Sciatic nerve (tissue), 2 donors: ENCODE data around the gene CABLES2. TPM values are rescaled to one million over a fixed set of nuclear protein-coding genes. Genes with fewer than 3 reads are reported as not detected.
"Not testable (repeated sequence)": the region's sequence is repeated elsewhere in the genome, so short reads cannot be mapped to it uniquely, and the experiment has no call there.

Source experiments
- ATAC-seq: fragments of 200-7000 bp; cut with Tn5 transposase; one replicate; pipeline ENCODE4 v1.9.1; 2020; ENCODE audit warnings: mild to moderate bottlenecking, moderate library complexity
- DNase-seq: peaks from one replicate; pipeline ENCODE4 v3.0.0-alpha.2; 2020; ENCODE audit warnings: low spot score
- intact Hi-C: fragments of 100-400 bp; cut with DNase I; formaldehyde crosslinking; loops from one replicate; pipeline ENCODE4 v1.14.2; 2022
- total RNA-seq: library from RNA; stranded (reverse); fragmentation: NEBNext Ultra II Directional; extraction: Animal tissue kit (Norgen Biotek cat#: 25700); gene quantifications from one replicate; pipeline ENCODE4 v1.2.1, GENCODE V29; 2021
- donor health status: DM: no; HTN: no; CAD: no.
- donor health status: DM: no; HTN: no; CAD: no.

Gene CABLES2
- total RNA-seq, 1 donor from 2014 or later: 4.5 TPM

DNA sequence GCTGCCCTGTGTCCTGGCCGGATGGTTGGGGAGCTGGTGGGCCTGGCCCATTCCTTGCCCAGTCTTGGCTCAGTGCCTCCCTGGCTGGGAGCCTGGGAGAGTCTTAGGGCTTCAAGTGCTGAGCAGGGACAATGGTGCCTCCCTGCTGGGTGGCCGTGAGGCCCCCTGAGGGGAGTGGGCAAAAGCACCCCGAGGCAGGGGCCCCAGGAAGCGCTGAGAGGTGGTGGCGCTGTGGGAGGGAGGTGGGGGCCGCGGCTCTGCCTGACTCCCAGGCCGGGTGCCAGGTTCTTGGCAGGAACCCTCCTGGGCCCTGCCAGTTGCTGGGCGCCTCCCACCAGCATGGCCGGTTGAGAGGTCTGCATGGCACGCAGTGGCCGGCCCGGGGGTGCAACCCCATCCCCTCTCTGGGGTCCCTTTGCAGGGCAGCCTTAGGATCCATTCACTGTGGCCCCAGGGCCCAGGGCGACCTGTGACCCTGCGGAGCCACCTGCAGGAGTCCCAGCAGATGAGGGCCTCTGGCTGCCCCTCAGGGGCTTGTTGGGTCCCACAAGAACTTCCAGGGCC is 29.4 kb downstream of the CABLES2 start:
- no peak for ATAC-seq
- intact Hi-C loops: no loop called here
- DNase-seq: no peak

DNA sequence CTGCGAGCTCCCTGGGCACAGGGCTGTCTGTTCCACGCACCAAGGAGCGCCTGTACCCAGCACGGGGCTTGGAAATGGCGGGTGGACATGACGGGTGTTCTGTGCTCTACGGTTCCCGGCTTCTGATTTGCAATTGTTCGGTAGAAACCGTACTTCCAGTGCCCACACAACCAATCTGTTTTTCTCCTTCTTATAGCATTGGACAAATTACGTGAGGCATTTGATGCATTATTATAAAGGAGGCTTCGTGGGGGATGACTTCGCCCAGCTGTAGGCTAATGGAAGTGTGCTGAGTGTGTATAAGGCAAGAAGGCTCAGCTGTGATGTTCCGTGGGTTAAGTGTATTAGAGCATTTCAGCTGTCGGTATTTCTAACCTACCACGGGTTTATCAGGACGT is 30.0 kb downstream of the CABLES2 start:
- intact Hi-C loops: no loop called here
- DNase-seq (no peak), ATAC-seq (no peak)

DNA sequence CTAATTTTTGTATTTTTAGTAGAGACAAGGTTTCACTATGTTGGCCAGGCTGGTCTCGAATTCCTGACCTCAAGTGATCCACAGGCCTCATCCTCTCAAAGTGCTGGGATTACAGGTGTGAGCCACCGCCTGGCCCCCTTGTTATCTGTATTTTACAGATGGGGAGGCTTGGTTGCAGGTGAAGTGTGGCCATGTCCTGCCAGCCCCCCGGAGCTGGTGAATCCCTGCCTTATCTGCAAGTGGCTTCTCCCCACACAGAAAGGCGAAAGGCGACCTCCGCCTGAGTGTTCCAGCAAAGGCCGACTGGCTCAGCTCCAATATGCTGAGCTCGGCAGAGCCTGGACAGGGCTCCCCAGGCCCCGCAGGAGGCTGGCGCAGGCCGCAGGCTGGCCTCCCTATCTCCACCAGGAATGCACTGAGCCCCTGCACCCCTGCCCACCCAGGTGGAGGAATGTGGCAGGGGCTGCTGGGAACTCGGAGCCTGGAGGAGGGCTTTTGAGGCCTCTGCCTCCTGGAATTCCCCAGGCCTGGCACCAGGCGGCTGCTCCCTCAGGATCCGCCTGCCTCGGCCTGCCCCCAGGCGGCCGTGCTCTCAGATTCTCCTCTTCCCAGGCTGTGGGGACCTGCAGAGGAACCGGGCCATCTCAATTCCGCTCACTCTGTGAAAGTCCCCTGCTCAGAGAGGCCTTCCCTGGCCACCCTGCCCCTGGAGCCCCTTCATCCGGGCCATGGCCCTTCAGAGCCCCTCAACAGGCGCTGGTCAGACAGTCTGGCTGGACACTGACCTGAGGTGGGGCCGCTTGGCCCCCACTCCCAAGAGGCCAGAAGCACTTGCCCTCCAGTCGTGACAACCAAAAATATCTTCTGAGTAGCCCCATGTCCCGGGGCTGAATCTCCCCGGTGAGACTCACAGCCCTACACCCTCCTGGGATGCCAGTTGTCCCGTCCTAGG is 30.7 kb downstream of the CABLES2 start:
- ATAC-seq: peak; percentile 51
- intact Hi-C loops: no loop called here
- no peak for DNase-seq

GRCh38 chr20:62374331-62375152 is 32.5 kb downstream of the CABLES2 start:
- intact Hi-C loops: no loop called here
- DNase-seq: no peak
- no peak for ATAC-seq

DNA sequence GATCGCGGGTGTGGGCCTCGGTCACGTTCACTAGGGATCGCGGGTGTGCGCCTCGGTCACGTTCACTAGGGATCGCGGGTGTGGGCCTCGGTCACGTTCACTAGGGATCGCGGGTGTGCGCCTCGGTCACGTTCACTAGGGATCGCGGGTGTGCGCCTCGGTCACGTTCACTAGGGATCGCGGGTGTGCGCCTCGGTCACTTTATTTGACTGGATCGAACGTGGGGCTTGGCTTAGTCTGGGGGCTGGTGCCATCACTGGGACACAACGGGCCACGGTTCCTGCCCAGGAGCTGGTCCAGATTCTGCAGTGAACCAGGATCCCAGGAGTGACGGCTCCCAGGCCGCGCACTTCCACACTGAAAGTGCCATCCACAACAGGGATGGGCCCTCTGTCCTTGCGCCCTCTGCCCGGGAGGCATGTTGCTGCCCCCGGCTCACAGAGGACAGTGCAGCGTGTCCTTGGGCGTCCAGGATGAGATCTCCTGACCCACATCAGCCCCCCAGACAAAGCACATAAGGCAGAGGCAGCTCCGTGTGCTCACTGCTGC is 33.4 kb downstream of the CABLES2 start:
- DNase-seq, ATAC-seq, intact Hi-C loops: not testable (repeated sequence)

- intact Hi-C loops: no loop called here
- ATAC-seq: no peak
Measured at GRCh38 chr20:62372042-62372993, 34.8 kb downstream of the CABLES2 start.

DNA sequence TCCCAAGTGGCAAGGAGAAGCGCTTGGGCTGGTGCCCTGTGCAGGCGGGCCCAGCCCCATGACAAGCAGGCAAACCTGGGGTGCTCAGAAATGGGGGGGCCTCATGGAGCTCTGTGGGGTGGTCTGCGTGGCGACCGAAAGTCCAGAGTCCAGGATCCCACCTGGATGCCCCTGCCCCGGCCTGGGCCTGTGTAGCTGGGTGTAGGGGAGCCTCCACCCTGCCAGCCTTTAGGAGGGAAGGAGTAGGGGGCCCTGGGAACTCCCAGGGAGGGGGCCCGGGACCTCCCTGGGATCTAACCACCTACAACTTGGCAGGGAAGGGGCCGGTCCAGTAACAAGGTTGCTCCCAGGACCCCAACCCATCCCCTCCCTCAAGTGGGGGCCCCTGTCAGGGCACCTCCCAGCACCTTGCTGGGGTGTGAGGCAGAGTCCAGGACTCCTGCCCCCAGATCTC is 35.5 kb downstream of the CABLES2 start:
- no peak for ATAC-seq
- DNase-seq: no peak
- intact Hi-C loops: no loop called here

More at GRCh38 chr20:62372042-62372993, 34.8 kb downstream of the CABLES2 start:
- DNase-seq: no peak

DNA sequence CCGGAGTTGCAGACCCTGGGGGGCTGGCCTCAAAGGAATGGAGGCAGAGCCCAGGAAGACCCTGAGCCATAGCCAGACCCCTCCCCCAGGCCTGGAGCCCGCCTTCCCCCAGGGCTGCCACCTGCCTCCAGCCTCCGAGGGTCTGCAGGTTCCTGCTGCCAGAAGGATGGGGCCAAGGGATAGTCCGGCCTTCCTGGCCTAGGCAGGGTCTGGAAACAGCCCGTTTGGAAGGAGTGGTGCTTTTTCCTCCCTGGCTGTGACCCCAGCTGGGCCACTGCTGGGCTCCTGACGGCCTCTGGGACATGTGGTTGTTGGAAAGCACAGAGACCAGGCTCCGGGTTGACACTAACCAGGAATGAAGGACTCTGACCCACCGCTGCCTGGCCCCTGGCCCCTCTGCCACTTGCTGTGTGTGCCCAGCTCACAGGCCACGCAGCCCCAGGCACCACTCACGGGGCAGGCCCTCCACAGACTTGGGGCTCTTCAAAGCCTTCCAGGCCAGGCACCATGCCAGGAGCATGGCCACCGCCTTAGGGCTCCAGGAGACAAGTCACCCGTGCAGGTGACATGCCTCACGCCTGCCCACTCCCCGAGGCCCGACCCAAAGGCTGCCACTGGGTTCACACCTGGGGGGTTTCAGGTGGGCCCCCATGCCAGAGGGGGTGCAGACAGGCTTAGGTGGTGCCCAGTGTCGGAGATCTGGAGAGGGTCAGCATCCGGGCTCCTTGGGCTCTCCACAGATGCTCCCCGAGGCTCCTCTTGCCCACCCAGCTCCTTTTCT is 36.1 kb downstream of the CABLES2 start:
- ATAC-seq: no peak
- no peak for DNase-seq
- intact Hi-C loops: no loop called here

DNA sequence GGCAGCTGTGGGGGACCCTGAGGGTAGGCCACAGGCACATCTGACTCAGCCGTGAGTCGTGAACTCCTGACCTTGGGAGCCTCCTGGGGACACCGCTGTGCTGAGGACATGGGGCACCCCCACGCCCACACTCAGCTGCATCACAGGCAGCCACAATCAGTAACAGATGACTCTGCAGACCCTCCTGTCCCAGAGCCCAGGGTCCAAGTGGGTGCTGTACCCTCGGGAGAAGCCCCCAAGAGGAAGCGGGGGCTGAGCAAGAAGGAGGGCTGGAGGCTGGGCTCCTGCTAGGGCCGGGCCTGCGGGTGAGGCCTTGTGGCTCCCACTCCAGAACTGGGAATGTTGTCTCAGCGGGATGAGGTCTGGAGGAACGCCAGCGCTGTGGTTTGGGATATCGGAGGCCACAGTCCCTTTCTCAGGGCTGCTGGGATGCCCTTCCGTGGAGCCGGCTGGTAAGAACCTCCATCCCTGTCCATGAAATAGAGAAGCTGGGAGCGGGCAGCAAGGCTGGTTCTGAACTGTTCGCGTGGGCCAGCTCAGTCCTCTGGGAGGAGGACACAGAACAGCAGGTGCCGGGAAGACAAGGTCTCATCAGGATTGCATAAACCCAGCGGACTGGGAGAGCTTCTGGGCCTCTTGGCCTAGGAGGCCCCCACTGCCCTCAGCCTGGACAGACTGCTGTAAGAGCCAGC is 36.8 kb downstream of the CABLES2 start:
- intact Hi-C loops: no loop called here

DNA sequence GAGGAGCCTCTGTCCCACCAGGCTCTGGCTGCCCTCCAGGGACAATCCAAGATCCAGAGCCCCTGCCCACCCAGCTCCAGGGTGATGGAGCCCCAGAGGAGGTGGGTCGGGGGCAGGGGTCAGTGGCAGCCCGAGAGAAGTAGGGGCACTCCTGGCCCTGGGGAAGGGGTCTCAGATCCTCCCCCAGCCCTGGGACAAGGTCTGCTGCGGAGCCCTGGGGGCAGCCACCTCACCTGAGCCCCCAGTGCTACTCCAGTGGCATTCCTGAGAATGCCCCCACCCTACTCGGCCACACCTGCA is 37.3 kb downstream of the CABLES2 start:
- DNase-seq: no peak
- intact Hi-C loops: no loop called here
- ATAC-seq: no peak

More for the DNA sequence above, 36.8 kb downstream of the CABLES2 start:
- ATAC-seq: peak; percentile 9
- no peak for DNase-seq

- intact Hi-C loops: no loop called here
- ATAC-seq (peak; percentile 11), DNase-seq (no peak)
Measured at GRCh38 chr20:62368976-62369814, 37.9 kb downstream of the CABLES2 start.

DNA sequence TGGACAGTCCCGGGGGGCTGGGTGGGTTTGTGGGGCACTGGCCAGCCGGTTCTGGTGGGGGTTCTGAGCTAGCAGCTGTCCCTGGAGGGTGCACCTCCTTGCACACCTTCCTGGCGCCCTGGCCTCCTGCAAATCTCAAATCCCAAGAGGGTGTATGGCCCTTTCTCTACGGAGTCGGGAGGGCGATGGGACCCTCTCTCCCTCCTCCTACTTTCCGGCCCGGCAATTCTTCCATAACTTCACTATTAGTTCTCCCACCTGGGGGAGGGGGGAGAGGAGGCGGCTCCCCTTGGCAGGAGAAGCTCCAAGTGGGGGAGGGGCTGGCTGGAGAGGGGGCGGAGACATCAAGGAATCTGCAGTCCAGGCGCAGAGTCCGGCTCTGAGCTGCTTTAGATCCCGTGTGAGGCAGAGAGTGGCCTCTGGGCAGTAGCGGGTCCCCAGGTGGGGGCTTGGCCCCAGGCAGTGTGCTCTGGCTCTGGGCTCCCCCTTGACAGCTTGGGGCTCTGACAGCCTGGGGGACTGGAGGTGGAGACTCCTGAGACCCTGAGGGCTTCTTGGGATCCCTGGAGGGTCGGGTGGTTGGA is 38.6 kb downstream of the CABLES2 start:
- intact Hi-C loops: no loop called here
- no peak for DNase-seq
- ATAC-seq: no peak

DNA sequence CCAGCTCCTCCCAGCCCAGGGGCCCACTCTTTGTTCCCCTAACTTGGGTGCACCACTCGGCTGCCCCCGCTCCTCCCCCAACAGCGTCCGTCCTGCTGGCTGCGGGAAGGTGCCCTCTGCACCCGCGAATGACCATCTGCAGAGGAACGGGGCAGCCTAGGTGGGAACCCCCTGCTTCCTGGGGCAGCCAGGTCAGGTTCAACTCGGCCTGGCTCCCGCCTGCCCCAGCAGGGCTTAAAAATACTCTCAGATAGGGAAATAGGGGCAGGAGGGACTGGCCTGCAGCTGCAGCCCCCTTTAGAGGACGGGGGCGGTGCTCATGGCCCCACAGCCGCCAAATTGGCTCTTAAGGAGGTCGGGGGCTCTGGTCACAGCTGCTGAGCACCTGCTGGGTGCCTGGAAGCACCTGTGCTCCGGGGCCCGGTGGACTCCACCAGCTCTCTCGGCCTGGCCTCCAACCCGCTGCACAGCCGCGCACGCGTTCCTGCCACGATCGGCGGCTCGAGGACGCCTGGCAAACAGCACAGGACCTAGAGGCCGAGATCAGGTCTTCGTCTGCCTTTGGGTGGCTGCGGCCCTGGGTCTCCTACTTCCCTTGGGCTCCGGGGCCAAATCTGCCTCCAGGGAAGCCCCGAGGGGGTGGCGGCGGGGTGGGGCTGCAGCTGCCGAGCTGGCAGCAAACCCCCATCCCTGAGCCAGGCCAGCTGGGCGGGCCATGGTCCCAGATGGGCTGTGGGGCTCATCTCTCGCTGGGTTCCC is 39.3 kb downstream of the CABLES2 start:
- intact Hi-C loops: no loop called here
- peak; percentile 7 for ATAC-seq
- no peak for DNase-seq

GRCh38 chr20:62367136-62367632 is 39.9 kb downstream of the CABLES2 start, which contains the start of gene LAMA5:
LAMA5 (minus strand) TSS chr20:62367312; CDS start chr20:62367245, 67 bp downstream.
- no peak for ATAC-seq
- intact Hi-C loops: no loop called here
- DNase-seq: no peak
